CD4-positive, alpha-beta T cell treated with Interleukin-15 for 1 hour (primary cell): ENCODE data around the gene GRIN2B.

Source experiments
- DNase-seq: peaks from one replicate; pipeline ENCODE4 v3.0.0-alpha.2; 2020

The GRIN2B gene

DNA sequence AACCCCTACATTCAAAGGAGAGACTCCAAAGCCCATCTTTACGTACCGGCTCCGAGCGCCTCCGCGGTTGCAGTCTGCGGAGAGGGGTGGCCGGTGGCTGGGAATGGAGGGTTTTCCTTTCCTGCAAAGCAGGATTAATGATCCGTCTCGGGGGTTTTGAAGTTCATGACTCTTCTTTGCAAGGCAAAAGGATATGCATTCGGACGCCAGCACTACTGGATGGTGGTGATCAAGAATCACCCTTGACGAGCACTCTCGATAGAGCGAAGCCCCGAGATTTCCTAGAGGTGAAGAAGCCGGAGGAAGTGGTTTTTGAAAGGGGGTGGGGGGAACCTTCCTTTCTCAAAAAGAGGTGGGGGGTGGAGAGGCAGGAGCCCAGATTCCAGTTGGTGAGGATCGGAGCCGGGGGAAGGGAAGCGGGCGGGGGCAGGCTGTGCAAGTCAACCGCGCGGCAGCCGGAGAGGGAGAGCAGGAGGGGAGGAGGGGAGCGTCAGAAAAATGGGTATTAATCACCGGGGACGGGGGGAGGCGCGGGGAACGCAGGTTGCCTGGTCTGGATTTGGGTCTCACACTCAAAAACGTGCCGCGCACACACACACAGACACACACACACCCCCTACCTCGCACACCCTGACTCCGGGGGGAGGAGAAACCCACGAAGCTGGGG is at the start of gene GRIN2B:
Gene GRIN2B (minus strand): TSS at position 307 of the 667 bp plus-strand sequence. CDS start 115,394 bp downstream, outside the sequence.
- no peak for DNase-seq

DNA sequence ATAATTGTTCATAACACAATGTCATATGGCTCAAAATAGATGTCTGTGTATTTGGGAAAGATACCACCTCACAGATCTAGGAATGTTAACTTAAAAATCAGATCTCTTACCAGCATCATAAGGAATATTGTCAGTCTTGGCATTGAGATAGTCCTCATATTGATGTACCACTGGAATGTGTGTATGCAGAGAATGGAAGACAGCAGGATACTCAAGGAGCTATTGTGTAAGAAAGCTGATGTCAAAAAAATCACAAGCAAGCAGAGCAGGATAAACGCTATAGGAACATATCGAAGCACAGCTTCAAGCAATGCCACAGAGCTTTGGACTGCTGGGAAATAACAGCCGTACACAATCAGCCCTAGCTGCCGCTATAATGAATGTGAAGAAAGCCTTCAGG is 45.1 kb upstream of the GRIN2B start:
- DNase-seq, result no peak

DNA sequence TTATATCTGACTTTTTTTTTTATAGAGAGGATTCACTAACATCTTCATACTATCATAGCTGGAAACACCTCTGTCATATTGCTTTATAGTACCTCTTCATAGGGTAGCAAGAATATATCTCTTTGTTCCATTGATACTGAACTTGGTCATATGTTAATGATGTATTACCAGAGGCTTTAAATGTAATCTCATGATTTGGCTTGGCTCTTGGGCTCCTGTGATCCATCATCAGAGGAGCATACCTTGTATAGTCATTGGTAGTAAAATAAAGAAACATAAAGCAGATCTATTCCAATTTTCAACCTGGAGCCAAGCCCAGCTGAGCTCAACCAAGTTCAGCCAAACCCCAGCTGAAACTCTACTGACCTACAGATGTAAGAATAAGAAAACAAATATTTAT is 43.2 kb upstream of the GRIN2B start:
- DNase-seq, result no peak

DNA sequence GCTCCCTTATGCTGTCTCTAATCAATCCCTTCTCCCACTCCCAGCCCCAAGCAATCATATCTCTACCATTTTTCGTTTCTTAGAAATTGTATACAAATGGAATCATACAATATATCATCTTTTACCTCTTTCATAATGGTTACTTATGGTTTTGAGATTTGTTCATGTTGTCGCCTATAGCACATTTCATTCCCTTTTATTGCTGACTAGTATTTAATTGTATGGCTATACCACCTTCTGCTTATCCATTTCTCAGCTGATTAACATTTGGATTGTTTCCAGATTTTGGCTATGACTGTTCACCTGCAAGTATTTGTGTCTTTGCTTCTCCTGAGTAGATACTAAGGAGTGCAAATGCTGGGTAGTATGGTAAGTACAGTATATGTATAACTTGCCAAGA is 36.7 kb upstream of the GRIN2B start:
- DNase-seq, result no peak

DNA sequence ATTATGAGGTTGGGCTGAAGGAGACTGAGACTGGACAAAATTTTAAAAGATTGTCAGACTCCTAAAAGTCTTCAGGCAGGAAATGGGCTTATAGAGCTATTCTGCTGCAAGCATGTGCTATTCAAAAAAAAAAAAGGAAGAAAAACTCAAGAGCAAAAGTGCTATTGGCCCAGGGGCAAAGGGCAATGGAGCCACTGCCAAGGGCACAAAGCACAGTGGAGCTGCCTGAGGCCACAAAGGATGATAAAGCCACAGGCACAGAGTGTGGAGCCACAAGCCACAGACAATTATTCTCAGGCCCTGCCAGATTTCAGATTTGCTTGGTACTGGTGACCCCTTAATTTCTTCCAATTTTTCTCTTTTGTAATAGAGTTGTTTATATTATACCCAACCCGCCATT is 29.6 kb upstream of the GRIN2B start:
- no peak for DNase-seq

DNA sequence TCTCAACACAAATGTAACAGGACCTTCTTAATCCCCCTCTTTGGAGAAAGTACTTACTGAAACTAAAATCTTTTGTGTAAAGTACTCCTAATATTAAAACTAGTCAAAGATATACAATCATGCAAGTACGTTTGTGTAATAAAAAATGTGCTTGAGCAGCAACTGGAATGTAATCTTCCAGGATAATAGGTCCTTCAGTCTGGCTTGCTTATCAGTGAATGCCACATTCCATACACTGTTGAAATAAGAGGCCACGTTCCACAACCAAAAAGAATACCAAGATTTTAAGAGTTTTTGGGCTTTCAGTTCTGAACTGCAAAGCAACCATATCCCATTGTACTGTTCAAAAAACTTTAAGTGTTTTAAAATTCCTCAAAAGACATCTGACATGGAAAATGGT is 26.2 kb upstream of the GRIN2B start:
- no peak for DNase-seq

DNA sequence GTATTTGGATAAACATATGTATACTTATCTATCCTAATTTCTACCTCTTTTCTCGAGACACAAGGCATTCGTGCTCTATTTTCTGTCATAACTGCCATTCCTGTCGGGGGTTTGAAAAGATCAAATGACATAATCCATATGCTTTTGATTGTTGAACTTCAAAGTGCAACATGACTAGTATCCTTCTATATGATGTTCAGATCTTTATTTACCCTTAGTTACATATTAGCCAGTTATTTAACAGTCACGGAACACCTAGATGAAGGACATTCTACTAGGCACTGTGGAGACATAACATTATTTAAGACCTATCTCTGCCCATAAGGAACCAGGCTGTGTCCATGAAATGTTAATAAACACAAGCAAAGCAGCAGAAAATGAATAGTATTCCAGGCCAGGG is 11.2 kb upstream of the GRIN2B start:
- no peak for DNase-seq

DNA sequence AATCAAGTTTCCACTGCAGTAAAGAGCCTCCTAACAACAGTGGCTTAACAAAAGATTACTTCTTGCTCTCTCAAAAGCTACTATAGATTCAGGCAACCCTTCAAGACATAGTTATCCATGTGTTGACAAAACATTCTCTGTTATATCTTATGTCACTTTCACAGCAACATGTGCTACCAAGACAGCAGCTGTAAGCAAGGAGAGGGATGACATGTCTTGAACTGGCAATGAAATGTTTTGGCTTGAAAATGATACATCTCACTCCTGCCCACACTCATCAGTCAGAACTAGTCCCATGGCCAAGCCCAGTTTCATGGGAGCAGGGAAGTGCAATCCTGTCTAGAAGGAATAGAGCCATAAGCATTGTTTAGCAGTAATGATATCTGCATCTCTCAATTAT is 10.7 kb upstream of the GRIN2B start:
- no peak for DNase-seq

DNA sequence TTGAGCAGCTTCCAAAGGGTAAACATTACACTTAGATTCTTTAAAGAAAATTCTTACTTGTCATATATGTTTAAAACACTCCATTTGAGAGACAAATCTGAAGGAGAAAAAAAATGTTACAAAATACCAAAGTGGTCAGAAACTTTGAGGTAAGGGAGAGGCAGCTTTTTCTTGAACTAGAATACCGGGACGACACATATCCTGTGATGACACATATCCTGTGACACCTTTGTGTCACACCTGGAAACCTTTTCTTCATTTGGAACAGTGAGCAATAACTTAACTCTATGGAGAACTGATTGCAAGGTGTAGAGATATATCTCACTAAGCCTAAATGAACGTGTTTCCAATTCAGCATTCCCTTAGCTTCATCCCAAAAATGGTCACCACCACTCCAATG is 4.6 kb upstream of the GRIN2B start:
- DNase-seq, result no peak

DNA sequence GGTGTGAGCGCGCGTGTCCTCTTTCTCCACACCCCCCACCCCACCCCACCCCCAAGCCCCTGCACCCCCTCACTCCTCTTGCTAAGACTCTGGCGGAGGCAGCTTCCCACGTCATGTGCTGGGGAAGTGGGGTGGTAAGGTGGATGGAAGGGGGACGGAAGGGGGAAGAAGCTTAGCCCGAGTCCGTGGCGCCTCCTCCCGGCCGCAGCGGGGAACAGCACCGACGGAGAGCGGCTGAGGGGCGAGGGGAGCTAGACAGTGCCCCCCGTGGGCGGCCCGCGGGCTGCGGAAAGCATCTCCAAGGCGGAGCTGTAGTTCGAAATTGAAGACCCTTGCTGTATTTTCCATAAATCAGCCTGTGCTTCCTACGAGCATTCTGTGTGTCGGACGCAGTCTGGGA is 588 bp upstream of the GRIN2B start:
- DNase-seq, result no peak

DNA sequence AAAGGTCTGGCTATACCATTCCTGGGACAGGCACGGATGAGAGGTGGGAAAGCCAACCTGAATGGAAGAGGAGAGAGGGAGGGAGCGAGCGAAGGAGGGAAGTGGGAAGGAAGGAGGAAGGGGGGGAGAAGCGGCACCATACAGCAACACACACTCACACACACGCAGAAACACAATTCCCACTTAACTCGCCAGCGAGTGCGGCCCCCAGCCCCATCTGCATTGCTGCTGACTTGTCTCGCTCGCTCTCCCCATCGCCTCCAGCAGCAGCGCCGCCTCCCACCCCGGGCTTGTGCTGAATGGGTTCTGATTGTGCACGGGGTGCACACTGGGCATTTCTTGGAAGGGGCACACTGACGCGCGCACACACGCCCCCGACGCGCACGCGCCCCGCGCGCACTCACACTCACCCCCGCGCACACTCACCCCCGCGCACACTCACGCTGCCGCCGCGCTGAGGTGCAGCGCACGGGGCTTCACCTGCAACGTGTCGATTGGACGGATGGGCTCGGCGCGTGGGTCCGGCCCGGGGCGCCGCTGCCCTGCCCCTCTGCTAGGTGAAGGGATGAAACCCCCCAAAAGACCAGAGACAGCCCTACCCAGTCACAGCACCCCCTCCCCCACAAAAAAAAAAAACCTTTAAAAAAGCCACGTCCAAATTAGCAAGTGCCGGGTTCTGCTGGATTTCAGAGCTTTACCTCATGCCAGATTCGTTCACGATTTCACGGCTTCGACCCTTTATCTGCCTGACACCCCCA is 685 bp downstream of the GRIN2B start:
- DNase-seq, result no peak

DNA sequence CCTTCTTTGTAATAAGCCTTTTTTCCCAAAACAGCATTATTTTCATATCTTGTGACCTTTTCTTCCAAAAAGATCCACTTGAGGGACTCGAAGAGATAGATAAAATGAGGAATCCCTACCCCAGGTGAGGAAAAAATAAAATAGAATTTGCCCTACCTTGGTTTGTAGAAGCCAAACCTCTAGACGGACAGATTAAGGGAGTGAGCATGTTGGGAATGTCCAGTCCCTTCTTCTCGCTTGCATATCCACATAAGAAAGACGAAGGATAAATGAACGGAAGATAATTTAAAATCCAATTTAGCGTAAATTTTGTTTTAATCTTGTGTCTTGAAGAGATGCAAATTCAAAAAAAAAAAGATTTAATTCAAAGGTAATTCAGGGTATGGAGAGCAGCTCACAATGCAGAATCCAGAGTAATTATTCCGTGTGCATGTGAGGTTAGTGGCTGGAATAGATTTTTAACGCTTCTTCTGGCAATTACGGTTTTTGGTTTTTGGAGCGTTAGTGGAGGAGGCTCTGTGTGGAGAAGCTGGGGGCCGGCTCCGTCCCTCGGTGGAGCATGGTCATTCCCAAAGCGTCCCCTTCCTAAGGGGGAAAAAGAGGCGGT is 1.5 kb downstream of the GRIN2B start:
- no peak for DNase-seq

DNA sequence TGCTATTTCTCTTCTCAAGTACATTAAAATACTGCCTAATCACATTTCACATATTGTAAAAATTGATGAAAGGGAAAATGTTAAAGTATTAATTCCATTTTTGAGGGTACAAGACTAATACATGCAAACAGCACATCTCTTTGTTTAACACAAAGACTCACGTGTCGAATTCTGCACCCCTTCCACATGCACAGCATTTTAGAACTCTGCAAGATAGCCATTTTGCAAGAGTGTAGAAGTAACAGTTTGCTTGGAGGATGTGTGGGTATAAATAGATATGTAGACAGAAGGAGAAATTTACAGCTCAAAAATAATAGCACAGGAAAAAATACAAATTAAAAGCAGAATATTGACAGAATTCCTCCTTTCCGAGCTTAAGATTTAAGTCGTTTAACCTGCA is 2.5 kb downstream of the GRIN2B start:
- DNase-seq, result no peak

DNA sequence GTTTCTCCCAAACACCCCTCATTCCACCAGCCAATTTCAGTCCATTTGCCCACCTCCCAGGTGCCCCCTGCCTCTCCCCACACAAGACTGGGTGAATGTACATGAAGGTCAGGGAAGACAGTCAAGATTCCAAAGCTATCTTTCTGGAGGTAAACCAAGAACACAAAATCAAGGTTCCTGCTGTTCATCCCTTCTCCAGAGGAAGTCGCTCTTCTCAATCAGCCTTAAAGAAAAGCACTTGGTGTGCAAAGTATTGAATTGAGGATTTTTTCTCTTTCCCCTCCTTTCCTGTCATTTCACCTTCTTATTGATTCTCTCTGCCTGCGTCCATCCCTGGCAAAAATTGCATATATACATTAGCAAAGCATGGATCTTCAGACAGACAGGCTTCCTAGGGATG is 4.5 kb downstream of the GRIN2B start:
- DNase-seq, result no peak

DNA sequence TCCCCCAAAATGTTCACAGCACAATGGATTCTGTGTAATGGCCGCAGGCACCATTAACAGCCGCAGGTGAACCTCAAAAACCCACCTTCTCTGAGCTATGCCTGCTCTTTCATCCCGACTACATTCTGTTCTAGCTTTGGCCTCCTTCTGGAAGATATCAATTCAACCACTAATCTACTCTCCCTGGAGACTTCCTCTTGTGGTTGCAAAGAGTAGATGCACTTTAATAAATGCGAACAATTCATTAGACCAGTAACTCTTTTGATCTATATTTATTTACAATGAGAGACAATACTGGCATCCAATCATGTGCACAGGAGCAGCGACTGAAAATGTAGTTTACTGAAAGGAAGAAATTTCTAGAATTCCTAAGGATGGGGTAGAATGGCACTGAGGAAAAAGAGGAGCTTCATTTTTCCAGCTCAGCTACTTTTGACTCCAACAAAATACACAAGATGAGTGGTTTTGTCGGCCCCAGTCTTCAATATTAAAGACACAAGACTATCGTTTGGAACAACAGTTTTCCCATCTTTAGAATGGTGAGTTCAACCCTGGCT is 5.3 kb downstream of the GRIN2B start:
- DNase-seq, result no peak

DNA sequence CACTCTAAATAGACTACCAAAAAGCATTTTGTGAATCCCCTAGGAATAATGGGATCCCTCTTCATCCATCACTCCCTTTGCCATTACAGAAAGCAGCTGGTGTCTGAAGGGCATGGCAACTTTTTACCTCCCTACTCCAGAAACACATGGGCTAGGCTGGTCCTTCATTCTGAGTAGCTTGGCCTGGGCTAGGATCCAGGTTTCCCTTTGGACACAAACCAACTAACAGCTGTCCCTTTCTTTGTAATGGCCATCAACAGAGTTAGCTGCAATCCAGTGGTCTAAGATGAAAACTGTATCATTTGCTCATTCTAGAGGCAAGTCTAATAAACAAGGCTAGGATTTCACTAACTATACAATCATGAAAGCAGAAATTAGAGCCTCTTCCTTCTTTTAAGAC is 7.4 kb downstream of the GRIN2B start:
- DNase-seq, result no peak

DNA sequence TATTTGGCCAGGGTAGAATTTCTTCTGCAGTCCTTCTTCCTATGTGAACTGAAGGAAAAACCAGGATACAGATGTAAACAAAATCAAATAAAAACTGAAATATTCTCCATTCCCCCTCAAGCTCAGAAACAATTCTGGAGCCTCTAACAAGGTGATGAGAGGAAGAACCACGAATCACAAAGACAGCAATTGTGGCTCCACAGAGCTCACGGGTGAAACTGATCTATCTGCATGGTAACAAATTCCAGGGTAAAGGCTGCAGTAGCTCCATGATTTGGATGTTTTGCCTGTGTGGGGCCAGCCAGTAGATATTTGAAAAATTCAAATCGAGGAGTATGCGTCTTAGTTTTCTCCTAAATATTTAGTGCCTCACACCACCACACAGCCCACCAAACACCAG is 10.6 kb downstream of the GRIN2B start:
- DNase-seq, result no peak

DNA sequence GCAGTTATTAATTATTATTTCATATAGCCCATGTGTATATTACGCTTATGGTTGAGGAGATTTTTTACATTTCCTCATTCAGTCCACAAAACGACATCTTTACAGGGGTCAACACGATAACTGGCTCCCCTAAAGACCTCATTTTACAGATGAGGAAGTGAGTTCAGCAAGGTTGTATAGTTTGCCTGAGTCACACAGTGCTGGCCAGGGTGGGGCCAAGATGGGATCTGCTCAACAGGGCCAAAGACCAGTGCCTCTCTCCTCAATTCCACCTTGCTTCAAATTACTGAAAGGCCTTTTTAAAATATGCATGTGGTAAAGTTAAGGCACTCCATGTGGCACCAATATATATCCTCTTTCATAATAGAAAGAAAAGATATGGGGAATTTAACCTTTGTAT is 13.1 kb downstream of the GRIN2B start:
- DNase-seq, result no peak

DNA sequence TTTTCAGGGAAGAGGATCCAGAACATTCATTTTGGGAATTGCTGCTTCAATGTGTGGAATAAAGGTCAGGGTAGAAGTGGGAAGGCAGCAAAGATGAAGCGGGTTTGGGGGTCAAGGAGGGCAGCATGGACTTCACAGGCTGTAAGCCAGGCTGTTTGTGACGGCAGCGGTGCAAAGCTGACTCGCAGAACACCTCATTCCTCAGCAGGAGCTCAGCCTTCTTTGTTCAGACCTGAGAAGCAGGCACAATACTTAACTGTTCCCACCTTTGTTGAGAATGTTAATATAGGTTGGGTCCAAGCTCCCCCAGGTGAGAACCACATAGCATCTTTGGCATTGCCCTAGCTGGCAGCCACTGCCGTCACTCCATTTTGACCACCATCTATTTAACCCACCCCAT is 16.7 kb downstream of the GRIN2B start:
- no peak for DNase-seq

DNA sequence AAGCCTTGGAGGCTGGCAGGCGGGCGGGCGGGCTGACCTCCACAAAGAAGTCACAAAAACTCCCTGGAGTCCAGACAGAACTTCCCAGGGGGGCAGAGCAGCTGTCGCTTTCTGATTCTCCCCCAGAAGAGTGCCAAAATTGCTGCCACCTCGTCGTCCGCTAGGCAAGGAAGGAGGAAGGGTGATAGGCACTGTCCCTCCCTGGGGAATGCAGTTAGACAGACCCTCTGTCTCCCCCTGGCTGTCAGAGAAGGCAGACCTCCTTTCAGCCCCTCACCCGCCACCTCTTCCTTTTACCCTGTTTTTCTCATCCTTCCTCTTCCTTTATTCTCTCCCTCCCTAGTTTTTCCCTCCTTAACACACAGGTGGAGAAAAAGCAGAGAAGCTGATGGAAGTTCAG is 18.7 kb downstream of the GRIN2B start:
- DNase-seq, result no peak

DNA sequence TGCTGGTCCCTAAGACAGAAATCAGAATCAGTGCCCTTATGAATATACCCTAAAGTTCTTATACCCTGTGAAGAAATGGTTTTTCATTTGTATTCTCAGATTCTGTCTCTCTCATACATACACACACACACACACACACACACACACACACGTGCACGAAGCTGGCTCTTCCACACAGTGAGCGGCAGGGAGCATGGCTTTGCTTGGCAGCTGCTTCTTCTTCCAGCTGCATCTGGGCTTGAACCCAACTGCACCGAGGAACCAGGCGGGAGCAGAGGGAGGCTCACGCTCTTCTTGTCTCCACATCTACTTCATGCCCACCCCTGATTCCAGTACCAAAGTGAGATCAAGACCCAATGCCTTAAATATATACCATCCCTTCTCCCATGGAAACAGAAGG is 19.4 kb downstream of the GRIN2B start:
- no peak for DNase-seq

DNA sequence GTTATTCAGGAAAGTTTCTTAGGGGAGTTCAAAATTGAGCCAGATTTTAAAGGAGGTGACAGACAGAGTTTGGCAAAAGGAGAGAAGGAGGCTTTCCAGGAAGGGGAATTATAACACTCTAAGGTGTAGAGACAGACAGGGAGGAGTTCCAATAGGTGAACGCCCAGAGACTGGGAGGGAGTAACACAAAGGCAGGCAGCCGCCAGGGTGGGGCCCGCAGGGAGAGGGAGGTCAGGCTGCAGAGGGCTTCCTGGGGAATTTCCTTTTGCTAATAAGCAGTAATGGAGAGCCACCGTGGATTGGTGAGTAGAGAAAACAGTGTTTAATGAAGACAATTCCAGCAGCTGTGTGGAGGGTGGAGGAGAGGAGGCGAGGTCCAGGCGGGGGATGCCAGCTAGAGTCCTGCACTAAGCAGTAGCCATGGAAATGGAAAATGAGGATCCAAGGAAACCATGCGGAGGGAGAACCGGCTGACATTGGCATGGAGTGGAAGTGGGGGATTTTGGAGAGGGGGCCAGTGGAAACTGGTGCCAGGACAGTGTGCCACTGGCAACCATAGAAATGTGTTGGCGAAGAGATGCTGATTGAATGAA is 22.2 kb downstream of the GRIN2B start:
- DNase-seq, result no peak

DNA sequence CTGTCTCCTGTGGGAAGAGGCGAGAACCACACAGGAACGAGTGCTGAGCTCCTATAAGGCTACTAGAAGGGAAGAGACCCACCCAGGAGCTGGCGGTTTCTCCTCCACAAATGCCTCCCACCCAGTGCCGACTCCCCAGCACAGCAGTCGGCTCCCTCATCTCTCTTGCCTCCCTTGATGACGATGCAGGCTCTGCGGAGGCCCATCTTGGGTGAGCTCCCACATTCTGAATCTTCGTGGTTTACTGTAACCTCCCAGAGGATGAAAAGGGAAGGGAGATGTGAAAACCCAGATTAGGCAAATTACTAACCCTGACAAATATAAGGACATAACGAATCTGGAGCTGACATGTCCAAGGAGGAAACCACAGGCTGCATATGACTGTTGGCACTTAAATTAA is 23.8 kb downstream of the GRIN2B start:
- no peak for DNase-seq
